NK-92 treated with Interleukin-12 subunit alpha and Interleukin-12 subunit beta, amount 100 ng/mL, for 24 hours (cell line): ENCODE data around the gene CBX4.

Experiments used
- DNase-seq: peaks from one replicate; lab custom pipeline; 2025; lab: John Stamatoyannopoulos, UW

The CBX4 gene

DNA sequence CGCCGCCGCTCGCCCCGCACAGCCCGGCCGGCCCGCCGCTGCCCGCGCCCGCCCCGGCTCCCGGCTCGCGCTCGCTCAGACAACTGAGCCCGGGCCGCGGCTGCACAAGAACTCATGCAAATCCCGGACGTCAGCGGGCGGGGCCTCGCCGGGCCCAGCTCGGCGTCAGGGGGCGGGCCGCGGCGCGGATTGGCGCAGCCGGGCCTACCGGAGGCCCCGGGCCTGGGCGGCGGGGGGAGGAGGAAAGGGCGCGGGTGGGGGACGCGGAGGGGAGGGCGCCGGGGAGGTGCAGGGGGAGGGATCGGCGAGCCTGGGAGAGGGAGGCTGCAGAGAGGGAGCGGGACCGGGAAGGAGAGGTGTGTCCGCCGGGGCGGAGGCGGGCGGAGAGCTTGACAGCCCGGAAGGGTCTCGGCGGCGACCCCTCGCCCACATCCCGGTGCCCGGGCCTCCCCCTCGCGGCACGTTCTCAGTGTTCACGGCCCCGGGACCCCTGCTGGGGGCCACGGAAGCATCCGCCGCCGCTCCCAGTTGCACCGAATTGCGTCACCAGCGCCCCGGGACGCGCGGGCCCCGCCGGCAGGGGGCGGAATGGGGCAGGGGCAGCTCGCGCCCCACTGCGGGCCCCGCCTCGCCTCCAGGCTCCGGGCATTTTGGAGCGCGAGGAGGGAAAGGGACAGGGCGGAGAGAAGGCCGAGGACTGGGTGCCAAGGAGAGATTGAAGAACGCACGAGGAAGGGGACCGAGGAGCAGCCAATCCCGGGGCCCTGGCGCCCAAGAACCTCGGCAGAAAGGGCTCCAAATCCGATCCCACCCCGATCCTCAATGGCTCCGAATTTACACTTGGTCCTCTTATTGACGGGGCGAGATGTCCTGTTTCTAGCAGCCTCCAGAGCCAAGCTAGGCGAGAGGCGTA, at the start of gene CBX4:
Gene CBX4, minus strand, starts transcription at position 85 of the 913 bp plus-strand sequence. CDS start 189 bp downstream, outside the sequence.
- peak; percentile 83 for DNase-seq

DNA sequence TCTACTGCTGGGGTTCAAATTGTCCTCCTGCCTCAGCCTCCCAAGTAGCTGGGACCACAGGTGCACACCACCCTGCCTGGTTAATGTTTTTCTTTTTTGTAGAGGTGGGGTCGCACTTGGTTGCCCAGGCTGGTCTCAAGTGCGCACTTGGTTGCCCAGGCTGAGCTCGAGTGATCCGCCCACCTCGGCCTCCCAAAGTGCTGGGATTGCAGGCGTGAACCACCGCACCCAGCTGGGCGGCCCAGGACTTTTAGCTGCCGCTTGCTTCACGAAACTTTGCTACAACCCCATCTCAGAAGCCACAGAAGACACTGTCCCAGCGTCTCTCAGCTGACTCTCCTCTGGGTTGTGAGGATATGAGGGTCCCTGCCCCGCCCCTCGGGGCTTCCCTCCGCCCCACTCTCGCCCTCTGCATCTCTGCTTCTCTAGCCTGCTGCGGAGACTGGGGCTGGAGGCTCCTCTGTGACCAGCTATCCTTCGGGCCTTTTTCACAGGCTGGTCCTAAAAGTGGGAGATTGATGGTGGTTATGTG, 48.8 kb upstream of the CBX4 start:
- DNase-seq = no peak

DNA sequence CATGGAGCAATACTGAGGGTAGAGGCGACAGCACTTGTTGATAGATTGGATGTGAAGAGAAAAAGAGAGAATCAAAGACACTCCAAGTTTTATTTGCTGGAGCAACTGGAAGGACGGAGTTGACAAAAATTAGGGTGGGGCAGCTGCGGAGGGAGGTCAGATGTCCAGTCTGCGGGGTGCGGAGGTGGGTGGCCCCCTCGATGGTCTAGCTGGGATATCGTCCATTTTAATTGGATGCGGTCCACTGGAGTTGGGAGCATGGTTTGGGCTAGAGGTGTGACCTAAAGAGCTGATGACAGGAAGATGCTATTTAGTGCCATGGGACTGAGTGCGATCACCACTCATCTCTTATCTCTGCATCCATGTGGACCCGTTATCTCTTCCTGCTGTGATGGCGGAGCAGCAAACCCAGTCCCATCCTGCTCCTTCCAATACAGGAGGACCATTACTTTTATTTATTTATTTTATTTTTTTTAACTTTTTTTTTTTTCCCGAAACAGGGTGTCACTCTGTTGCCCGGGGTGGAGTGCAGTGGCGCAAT, 48.3 kb upstream of the CBX4 start:
- no peak for DNase-seq

DNA sequence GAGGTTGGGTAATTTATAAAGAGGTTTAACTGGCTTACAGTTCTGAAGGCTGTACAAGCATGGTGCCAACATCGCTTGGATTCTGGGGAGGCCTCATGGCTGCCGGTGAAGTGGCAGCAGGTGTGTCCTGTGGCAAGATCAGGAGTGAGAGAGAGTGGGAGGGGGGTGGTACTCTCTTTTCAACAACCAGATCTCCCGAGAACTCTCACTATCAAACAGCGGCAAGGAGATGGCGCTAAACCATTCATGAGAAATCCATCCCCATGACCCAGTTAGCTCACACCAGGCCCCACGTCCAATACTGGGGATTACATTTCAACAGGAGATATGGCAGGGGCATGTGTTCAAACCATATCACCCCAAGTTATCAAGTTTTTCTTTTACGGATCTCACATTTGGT, 44.0 kb upstream of the CBX4 start:
- no peak for DNase-seq

DNA sequence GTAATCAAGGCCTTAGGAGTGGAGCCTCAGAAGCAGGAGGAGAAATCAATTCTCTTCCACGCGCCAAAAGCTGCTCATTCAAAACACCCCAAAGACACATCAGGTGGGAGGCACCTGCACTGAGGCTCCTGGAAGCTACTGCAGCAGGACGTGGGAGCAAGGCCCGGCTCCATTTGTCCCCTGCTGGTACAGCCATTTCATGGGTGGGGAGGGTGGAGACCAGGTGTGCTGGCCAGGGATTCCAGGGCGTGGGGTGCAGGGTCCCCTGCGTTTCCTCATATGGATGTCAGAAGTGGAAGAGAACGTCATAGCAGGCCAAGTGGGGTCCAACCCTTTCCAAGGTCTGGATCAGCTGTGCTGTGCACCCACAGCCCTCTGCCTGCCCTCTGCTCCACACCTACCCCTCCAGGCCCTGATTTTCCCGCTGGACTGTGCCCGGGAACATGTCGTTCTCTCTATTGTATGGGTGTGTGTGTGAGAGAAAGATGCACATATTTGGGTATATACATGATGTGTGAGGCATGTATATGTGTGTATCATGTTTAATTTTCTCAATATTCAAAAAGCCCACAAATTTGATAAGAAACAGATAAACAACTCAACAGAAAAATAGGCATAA, 39.2 kb upstream of the CBX4 start:
- DNase-seq = no peak

- DNase-seq = no peak
Measured at GRCh38 chr17:79877041-79877440, 37.8 kb upstream of the CBX4 start.

GRCh38 chr17:79875511-79875910, 36.3 kb upstream of the CBX4 start:
- DNase-seq = no peak

GRCh38 chr17:79874329-79874981, 35.2 kb upstream of the CBX4 start:
- DNase-seq = no peak

DNA sequence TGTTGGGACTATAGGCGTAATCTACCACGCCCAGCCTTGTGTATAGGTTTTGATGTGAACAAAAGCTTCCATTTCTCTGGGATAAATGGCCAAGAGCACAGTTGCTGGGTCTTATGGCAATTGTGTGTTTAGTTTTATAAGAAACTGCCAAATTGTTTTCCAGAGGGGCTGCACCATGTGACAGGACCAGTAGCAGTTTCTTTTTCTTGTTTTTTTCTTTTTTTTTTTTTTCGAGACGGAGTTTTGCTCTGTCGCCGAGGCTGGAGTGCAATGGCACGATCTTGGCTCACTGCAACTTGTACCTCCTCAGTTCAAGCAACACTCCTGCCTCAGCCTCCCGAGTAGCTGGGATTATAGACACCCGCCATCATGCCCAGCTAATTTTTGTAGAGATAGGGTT, 34.3 kb upstream of the CBX4 start:
- no peak for DNase-seq

DNA sequence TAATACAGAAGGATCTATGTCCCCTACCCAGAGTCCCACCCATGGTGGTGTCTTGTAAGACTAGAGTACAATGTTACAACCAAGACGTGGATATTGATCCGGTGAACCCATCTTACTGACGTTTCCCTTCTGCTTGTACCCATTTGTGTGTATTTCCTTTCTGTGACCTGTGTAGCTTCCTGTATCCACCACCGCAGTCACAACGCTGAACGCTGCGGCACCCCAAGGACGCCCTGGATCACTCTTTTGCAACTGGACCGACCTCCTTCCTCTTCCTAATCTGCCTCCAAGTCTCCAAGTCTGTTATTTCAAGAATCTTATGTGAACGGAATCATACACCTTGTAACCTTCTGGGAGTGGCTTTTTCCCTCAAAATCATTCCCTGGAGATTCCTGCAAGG, 33.5 kb upstream of the CBX4 start:
- no peak for DNase-seq

DNA sequence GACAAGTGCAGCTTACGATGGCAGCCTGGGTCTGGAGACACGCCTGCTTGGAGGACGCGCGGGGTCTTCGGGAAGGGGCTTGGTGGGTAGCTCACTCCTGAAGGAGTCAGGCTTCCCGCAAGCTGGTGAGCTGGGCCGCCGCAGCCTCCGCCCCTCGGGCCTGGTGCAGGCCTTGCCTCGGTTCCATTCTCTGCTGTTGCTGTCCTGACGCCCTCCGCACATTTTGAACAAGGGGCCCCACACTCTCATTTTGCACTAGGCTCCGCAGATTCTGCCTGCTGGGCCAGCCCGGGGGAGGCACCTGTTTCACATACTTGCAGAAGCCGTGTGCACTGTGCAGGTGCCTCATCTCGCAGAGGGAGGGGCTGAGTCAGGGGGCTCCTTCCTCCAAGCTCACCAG, 31.9 kb upstream of the CBX4 start:
- no peak for DNase-seq

DNA sequence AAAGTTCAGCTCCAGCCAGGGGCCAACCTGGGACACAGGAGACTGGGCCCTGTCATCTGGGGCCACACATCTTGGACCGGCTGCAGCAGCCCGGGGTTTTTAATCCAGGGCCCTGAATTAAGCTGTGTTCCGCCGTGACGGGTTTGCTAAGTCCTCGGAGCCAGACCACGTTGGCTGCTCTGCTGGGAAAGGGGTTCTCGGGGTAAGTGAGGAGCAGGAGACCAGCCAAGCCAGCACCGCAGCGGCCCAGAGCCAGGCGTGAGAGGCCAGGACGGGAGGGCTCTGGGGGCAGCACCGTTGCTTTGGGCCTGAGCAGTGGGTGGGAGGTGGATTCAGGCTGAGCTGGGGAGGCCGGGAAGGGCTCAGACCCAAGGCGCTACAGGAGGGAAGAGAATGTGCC, 31.3 kb upstream of the CBX4 start:
- DNase-seq = no peak

DNA sequence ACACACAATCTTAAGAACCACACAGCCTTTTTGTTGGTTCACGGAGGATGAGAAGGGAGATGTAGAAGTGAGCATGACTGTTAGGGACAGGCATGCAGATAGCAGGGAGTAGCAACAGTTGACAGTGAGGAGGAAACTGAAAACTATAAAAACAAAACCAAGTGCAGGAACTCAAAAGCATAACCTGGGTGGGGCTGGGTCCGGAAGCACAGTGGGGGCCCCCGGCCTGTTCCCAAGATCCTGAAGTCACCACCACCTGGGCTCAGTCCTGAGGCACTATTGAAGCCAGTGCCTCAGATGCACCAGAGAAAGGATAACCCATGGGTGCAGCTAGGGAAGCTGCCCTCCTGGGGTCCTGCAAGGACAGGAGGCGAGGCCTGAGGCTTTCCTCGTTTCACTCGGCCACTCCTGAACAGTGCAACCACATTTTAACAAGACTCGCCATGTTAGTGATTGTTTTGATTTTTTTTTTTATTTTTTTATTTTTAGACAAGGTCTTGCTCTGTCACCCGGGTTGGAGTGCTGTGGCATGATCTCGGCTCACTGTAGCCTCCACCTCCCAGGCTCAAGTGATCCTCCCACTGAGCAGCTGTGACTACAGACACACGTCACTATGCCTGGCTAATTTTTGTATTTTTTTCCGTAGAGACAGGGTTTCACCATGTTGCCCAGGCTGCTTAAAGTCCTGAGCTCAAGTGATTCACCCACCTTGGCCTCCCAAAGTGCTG, 27.7 kb upstream of the CBX4 start:
- no peak for DNase-seq

GRCh38 chr17:79865351-79866210, 26.3 kb upstream of the CBX4 start:
- DNase-seq = no peak

DNA sequence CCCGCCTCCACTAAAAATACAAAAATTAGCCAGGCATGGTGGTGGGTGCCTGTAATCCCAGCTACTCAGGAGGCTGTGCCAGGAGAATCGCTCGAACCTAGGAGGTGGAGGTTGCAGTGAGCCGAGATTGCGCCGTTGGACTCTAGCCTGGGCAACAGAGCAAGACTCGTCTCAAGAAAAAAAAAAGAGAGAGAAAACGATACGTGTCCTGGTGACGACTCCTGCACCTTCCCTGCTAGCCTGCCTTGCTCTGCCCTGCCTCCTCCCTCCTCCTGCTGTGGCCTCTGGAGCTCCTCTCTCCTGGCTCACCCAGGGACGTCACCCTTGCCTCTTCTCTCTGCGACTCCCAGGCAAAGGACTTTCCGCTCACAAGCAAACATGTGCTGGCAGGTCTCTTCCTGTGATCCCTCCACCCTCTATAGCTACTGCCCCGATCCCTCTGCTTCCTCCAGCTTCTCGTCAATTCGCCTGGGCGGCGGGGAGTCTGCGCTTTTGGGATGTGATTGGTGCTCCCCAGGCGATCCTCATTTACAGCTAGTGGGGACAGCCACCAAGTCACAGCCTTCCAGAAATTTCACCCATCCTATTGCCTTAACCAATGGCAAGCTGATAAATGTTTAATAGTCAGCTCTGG, 25.5 kb upstream of the CBX4 start:
- DNase-seq = no peak

- no peak for DNase-seq
Measured at GRCh38 chr17:79864147-79864546, 24.9 kb upstream of the CBX4 start.

DNA sequence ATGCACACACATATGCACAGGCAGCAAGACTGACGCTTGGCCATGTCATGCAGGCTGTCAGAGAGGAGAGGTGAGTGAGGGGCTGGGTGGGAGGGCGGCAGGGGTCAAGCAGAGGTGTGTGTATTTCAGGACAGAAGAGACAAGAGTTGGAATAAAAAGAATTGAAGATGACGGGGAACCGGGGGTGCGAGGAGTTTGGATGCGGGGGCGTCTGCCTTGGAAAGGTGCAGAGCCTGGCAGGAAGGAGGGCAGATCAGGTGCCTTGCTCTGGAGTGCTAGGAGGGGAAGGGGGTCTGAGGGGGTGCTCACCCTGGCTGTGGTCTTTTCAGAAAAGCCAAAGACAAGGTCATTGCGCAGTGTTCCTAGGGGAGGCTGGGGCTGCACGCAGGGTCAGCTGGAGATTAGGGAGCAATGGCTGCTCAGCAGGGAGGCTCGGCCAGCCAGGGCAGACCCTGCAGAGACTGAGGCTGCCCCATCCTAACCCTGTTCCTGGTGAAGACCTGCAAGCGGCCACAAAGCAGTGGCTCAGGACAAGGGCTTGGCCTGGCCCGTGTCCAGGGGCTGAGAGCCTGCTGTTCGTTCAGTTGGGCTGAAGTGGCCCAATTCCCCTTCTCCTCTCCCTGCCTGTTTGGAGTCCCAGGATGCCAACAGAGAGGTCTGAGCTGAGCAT, 23.7 kb upstream of the CBX4 start:
- DNase-seq = no peak

DNA sequence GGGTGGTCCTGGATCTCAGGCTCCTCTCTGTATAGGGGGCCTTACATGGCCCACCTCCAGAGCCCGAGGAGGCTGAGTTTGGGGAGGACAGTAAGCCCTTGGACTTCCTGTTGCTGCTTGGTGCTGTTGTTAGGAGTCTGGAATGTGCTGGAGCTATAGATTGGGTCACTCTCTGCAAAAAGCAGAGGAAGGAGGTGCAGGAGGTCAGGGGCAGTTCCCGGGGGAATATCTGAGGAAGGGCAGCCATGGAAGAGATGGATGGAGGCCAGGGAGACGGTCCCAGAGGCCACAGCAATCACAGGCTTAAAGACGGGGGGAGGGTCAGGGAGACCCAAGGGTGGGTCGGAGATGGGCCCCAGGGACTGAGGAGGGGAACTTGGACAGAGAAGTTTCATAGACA, 23.0 kb upstream of the CBX4 start:
- DNase-seq = no peak

- DNase-seq = no peak
Measured at GRCh38 chr17:79861413-79862216, 22.4 kb upstream of the CBX4 start.
